Coronary artery (tissue), 2 donors: ENCODE results near the gene RALGDS.
"Not testable (repeated sequence)": the region's sequence is repeated elsewhere in the genome, so short reads cannot be mapped to it uniquely, and the experiment has no call there.

ENCODE experiments used
- DNase-seq: peaks from one replicate; pipeline ENCODE4 v3.0.0-alpha.2; 2017; ENCODE audit warnings: low spot score
- H3K27ac ChIP-seq, 2 donors: fragments of 200-600 bp; sonication (generic); one replicate each; pipeline ENCODE4 v1.5.1; 2016 to 2019
- H3K4me3 ChIP-seq: fragments of 200-600 bp; sonication (generic); 2 replicates; pipeline ENCODE4 v1.5.1; 2016; ENCODE audit warnings: mild to moderate bottlenecking, moderate library complexity
- CTCF ChIP-seq: fragments of 200-600 bp; sonication (generic); IDR thresholded peaks from one replicate; pipeline ENCODE4 v1.5.1; 2019; ENCODE audit warnings: antibody characterized with exemption

RALGDS gene

DNA sequence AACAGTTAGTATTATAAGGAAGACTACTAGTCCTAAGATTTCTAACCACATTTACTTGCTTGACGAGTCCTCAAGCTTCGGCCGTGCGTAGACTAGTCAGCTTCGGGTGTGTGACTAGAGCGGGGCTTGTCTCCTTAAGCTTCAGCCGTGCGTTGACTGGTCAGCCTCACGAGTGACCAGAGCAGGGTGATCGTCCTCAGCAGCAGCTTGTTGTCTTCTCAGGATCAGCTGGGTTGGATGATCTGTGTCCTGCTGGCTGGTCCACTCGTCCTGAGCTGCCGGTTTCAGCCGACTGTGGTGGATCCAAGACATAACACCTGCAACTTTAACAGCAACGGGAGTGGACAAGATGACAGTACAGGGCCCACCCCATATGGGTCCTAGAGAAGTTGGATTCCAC lies 42.6 kb downstream of the RALGDS start:
- no peak for TF ChIP-seq CTCF
- DNase-seq, result no peak
- Histone ChIP-seq H3K4me3 (no peak overlapping the region), H3K27ac (no peak overlapping the region)

DNA sequence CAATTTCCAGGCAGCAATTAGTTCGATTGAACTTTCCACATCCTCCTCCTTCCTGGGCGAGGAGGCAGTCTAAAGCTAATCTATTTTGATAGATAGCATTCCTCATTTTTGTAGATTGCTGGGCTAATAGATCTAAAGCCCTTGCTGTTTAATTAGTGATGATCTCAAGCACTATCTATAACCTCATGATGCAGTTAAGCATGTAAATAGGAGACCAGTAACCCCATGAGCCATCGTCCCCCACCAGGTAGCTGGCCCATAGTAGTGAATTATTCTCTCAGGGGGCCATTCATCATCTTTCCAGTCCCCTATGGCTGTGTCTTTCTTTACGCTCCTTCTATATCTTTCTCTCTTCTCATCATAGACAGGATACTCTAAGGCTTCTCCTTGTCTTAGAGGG lies 44.3 kb downstream of the RALGDS start:
- H3K4me3 ChIP-seq, result no peak overlapping the region
- H3K27ac ChIP-seq, result no peak overlapping the region
- DNase-seq, result no peak
- TF ChIP-seq CTCF, result no peak

- Histone ChIP-seq H3K4me3 (no peak overlapping the region), H3K27ac (no peak overlapping the region)
- no peak for TF ChIP-seq CTCF
- no peak for DNase-seq
These were observed 45.0 kb downstream of the RALGDS start for GRCh38 chr9:133075925-133076630.

DNA sequence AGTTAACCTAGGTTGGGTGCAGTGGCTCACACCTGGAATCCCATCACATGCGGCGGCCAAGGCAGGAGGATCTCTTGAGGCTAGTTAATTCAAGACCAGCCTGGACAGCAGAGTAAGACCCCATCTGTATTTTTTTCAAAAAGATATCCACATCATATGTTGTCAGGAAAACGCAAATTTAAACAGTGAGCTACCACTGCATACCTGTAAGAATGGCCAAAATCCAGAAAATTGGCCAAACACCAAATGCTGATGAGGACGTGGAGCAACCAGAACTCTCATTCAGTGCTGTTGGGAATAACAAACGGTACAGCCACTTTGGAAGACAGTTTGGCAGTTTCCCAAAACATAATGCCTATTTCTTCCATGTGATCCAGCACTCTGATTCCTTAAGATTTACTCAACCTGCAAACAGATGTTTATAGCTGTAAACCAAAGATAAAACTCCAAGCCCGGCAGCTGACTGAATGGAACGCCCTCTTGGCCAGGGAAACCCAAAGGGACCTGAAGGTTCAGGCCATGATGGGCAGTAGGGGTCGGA lies 46.9 kb downstream of the RALGDS start:
- Histone ChIP-seq H3K4me3 (no peak overlapping the region), H3K27ac (no peak overlapping the region)
- no peak for TF ChIP-seq CTCF
- DNase-seq, result no peak

DNA sequence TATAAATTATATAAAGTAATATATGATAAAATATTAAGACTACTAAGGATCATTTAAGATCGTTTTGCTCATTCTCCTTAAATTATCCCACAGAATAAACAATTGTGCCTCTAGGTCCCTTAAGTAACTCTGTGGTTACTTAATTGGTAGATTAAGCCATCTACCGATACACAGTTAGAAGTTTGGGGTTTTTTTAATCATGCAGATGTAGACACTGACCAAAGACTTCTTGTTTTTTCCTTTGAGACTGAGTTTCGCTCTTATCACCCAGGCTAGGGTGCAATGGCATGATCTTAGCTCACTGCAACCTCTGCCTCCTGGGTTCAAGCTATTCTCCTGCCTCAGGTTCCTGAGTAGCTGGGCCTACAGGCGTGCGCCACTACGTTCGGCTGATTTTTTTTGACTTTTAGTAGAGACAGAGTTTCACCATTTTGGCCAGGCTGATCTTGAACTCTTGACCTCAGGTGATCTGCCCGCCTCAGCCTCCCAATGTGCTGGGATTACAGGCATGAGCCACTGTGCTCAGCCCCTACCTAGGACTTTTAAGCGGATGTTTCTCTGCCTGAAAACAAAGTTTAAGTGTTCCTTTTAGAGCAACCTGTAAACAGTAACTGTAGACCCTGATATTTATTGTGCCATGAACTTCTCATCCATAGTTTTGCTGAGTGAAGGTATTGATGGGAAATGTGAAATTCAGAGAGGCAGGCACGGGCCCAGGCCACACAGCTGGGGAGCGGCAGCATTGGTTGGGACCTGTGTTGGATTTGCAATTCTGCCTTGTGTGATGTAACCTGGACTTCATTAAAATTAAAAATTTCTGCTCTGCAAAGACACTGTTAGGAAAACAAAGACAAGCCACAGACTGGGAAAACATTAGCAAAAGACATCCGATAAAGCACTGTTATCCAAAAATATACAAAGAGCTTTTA lies 47.7 kb downstream of the RALGDS start:
- Histone ChIP-seq H3K4me3 (no peak overlapping the region), H3K27ac (no peak overlapping the region)
- TF ChIP-seq CTCF, result no peak
- no peak for DNase-seq

DNA sequence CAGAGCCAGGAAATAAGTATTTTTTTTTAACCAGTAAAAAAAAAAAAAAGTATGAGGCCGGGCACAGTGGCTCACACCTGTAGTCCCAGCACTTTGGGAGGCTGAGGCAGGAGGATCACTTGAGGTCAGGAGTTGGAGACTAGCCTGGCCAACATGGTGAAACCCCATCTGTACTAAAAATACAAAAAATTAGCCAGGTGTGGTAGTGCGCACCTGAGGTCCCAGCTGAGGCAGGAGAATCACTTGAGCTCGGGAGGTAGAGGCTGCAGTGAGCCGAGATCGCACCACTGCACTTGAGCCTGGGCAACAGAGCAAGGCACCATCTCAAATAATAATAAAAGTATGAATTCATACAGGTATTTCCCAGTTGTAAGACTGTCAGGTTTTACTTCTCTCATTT lies 48.8 kb downstream of the RALGDS start:
- not testable (repeated sequence) for H3K27ac ChIP-seq, H3K4me3 ChIP-seq, DNase-seq

GRCh38 chr9:133071484-133072150 lies 49.4 kb downstream of the RALGDS start:
- TF ChIP-seq CTCF, result no peak
- Histone ChIP-seq H3K4me3 (no peak overlapping the region), H3K27ac (no peak overlapping the region)
- DNase-seq, result no peak

- H3K27ac ChIP-seq, H3K4me3 ChIP-seq, DNase-seq: not testable (repeated sequence)
These were observed 50.1 kb downstream of the RALGDS start for GRCh38 chr9:133070985-133071384.

DNA sequence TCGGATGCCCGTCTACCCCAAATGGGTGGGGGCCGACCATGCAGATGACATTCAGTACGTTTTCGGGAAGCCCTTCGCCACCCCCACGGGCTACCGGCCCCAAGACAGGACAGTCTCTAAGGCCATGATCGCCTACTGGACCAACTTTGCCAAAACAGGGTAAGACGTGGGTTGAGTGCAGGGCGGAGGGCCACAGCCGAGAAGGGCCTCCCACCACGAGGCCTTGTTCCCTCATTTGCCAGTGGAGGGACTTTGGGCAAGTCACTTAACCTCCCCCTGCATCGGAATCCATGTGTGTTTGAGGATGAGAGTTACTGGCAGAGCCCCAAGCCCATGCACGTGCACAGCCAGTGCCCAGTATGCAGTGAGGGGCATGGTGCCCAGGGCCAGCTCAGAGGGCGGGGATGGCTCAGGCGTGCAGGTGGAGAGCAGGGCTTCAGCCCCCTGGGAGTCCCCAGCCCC lies 50.5 kb downstream of the RALGDS start:
- not testable (repeated sequence) for H3K4me3 ChIP-seq, H3K27ac ChIP-seq, DNase-seq

DNA sequence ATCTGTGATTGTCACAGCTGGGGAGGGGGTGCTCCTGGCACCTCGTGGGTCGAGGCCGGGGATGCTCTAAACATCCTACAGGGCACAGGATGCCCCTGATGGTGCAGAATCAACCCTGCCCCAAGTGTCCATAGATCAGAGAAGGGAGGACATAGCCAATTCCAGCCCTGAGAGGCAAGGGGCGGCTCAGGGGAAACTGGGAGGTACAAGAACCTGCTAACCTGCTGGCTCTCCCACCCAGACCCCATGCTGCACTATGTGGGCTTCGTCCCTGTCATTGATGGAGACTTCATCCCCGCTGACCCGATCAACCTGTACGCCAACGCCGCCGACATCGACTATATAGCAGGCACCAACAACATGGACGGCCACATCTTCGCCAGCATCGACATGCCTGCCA lies 52.6 kb downstream of the RALGDS start:
- not testable (repeated sequence) for H3K27ac ChIP-seq, DNase-seq, H3K4me3 ChIP-seq
